ENCODE results near the gene FBXO42. TPM values are rescaled to one million over a fixed set of nuclear protein-coding genes. Genes with fewer than 3 reads are reported as not detected.
"Not testable (repeated sequence)": the region's sequence is repeated elsewhere in the genome, so short reads cannot be mapped to it uniquely, and the experiment has no call there.

The FBXO42 gene
- total RNA-seq, 1 donor from 2014 or later, result 25.6 TPM

GRCh38 chr1:16348414-16349182 lies 3.7 kb downstream of the FBXO42 start:
- FAIRE-seq, result no peak
- Mint-ChIP-seq H3K4me1 (ENCODE audit: low read depth, unreplicated experiment) (peaks cover 19% of the 10 kb centered on the region), H3K27ac (ENCODE audit: unreplicated experiment) (peak overlapping the region; percentile 93), H3K27me3 (ENCODE audit: low read depth, unreplicated experiment) (no peaks in the 10 kb centered on the region), H3K36me3 (ENCODE audit: low read depth, unreplicated experiment) (no peaks in the 10 kb centered on the region), H3K9me3 (ENCODE audit: unreplicated experiment) (no peaks in the 10 kb centered on the region), H3K4me3 (ENCODE audit: unreplicated experiment) (peak overlapping the region; percentile 21)
- H3K36me3 ChIP-seq (ENCODE audit: insufficient read depth, low read length), result no peaks in the 10 kb centered on the region
- no peak overlapping the region for H2AFZ ChIP-seq (ENCODE audit: low read depth, low read length)
- H3K9me3 ChIP-seq (ENCODE audit: insufficient read depth, low read depth, low read length), result no peaks in the 10 kb centered on the region
- TF ChIP-seq CTCF (IDR thresholded peaks at IDR 0.05; ENCODE audit: insufficient read depth, low read depth, low read length) (no peak), EZH2 (IDR thresholded peaks at IDR 0.05; ENCODE audit: insufficient read depth, low read length) (no peak)
- H3K4me1 ChIP-seq (ENCODE audit: insufficient read depth, low read length), result peaks cover 22% of the 10 kb centered on the region
- H3K79me2 ChIP-seq (ENCODE audit: insufficient read depth, low read length), result peaks cover 86% of the 10 kb centered on the region
- peak overlapping the region; percentile 57 for H3K27ac ChIP-seq (ENCODE audit: low read depth, low read length)
- peak overlapping the region; percentile 21 for H3K4me2 ChIP-seq (ENCODE audit: low read length)
- H3K27me3 ChIP-seq (ENCODE audit: insufficient read depth, low read length), result no peaks in the 10 kb centered on the region
- H4K20me1 ChIP-seq (ENCODE audit: insufficient read depth, low read length), result peaks cover 54% of the 10 kb centered on the region
- peak; percentile 66 for DNase-seq (ENCODE audit: low read depth)
- no peak overlapping the region for H3K4me3 ChIP-seq (ENCODE audit: insufficient read depth, low read depth, low read length)
- peak overlapping the region; percentile 55 for H3K9ac ChIP-seq (ENCODE audit: low read length)

- H3K36me3 Mint-ChIP-seq (ENCODE audit: low read depth, unreplicated experiment); DNase-seq (ENCODE audit: low read depth); H3K9ac ChIP-seq (ENCODE audit: low read length); H3K36me3 ChIP-seq (ENCODE audit: insufficient read depth, low read length); H3K9me3 Mint-ChIP-seq (ENCODE audit: unreplicated experiment); FAIRE-seq; H3K4me1 Mint-ChIP-seq (ENCODE audit: low read depth, unreplicated experiment); H3K27ac ChIP-seq (ENCODE audit: low read depth, low read length); H3K4me3 ChIP-seq (ENCODE audit: insufficient read depth, low read depth, low read length); H3K4me3 Mint-ChIP-seq (ENCODE audit: unreplicated experiment); H3K9me3 ChIP-seq (ENCODE audit: insufficient read depth, low read depth, low read length); H3K27ac Mint-ChIP-seq (ENCODE audit: unreplicated experiment); H3K27me3 Mint-ChIP-seq (ENCODE audit: low read depth, unreplicated experiment); H3K4me1 ChIP-seq (ENCODE audit: insufficient read depth, low read length); H3K4me2 ChIP-seq (ENCODE audit: low read length); H2AFZ ChIP-seq (ENCODE audit: low read depth, low read length); H3K27me3 ChIP-seq (ENCODE audit: insufficient read depth, low read length): not testable (repeated sequence)
- H3K79me2 ChIP-seq (ENCODE audit: insufficient read depth, low read length), result peaks cover 95% of the 10 kb centered on the region
- H4K20me1 ChIP-seq (ENCODE audit: insufficient read depth, low read length), result peaks cover 60% of the 10 kb centered on the region
These were observed 9.0 kb downstream of the FBXO42 start for GRCh38 chr1:16343276-16343675.

GRCh38 chr1:16342331-16343062 lies 9.8 kb downstream of the FBXO42 start:
- no peak overlapping the region for H3K27ac Mint-ChIP-seq (ENCODE audit: unreplicated experiment)
- FAIRE-seq (no peak), DNase-seq (ENCODE audit: low read depth) (no peak)
- TF ChIP-seq CTCF (IDR thresholded peaks at IDR 0.05; ENCODE audit: insufficient read depth, low read depth, low read length) (no peak), EZH2 (IDR thresholded peaks at IDR 0.05; ENCODE audit: insufficient read depth, low read length) (no peak)
- H3K4me1 Mint-ChIP-seq (ENCODE audit: low read depth, unreplicated experiment), result peaks cover 8% of the 10 kb centered on the region
- Histone ChIP-seq H3K9me3 (ENCODE audit: insufficient read depth, low read depth, low read length) (no peaks in the 10 kb centered on the region), H3K4me1 (ENCODE audit: insufficient read depth, low read length) (no peaks in the 10 kb centered on the region), H3K9ac (ENCODE audit: low read length) (no peak overlapping the region), H2AFZ (ENCODE audit: low read depth, low read length) (no peak overlapping the region), H3K27ac (ENCODE audit: low read depth, low read length) (no peak overlapping the region), H3K36me3 (ENCODE audit: insufficient read depth, low read length) (no peaks in the 10 kb centered on the region), H4K20me1 (ENCODE audit: insufficient read depth, low read length) (peaks cover 55% of the 10 kb centered on the region), H3K27me3 (ENCODE audit: insufficient read depth, low read length) (no peaks in the 10 kb centered on the region), H3K79me2 (ENCODE audit: insufficient read depth, low read length) (peaks cover 92% of the 10 kb centered on the region), H3K4me3 (ENCODE audit: insufficient read depth, low read depth, low read length) (no peak overlapping the region), H3K4me2 (ENCODE audit: low read length) (no peak overlapping the region)
- H3K9me3 Mint-ChIP-seq (ENCODE audit: unreplicated experiment), result no peaks in the 10 kb centered on the region
- no peaks in the 10 kb centered on the region for H3K27me3 Mint-ChIP-seq (ENCODE audit: low read depth, unreplicated experiment)
- no peaks in the 10 kb centered on the region for H3K36me3 Mint-ChIP-seq (ENCODE audit: low read depth, unreplicated experiment)
- no peak overlapping the region for H3K4me3 Mint-ChIP-seq (ENCODE audit: unreplicated experiment)

All from astrocyte (in vitro differentiated cells and primary cell).